B cell (primary cell): ENCODE results near the gene DOCK7.

Source experiments
- CTCF ChIP-seq: fragments of 200-600 bp; IDR thresholded peaks from one replicate; pipeline ENCODE4 v1.8.0; 2022; ENCODE audit warnings: antibody characterized with exemption, mild to moderate bottlenecking
- EZH2 ChIP-seq: IDR thresholded peaks from 2 replicates; pipeline ENCODE4 v1.6.1; 2012; ENCODE audit warnings: borderline replicate concordance, low read depth, mild to moderate bottlenecking, moderate library complexity, low read length; ENCODE audit not compliant: insufficient read depth, poor library complexity, severe bottlenecking

GRCh38 chr1:62425041-62425440, 263.1 kb downstream of the DOCK7 start:
- TF ChIP-seq CTCF (no peak), EZH2 (no peak)
